Gastroesophageal sphincter (tissue), 4 donors: ENCODE results near the gene LDLRAD4. TPM values are rescaled to one million over a fixed set of nuclear protein-coding genes. Genes with fewer than 3 reads are reported as not detected.

Experiments
- ATAC-seq: fragments of 150-250 bp; one replicate; pipeline ENCODE4 v1.9.1; 2016; ENCODE audit warnings: mild to moderate bottlenecking, moderate library complexity
- H3K27ac ChIP-seq, 4 donors: fragments of 200-600 bp; sonication (generic) in 3 of 4; 1 replicate in 3 of 4; 2 replicates in 1 of 4; pipeline ENCODE4 v1.5.1; 2016 to 2019
- H3K27me3 ChIP-seq: fragments of 200-600 bp; sonication (generic); one replicate; pipeline ENCODE4 v1.5.1; 2019
- H3K36me3 ChIP-seq, 2 donors: fragments of 200-600 bp; sonication (generic); one replicate each; pipeline ENCODE4 v1.5.1; 2019; ENCODE audit warnings: control low read depth in 1 of 2
- H3K4me1 ChIP-seq, 3 donors: fragments of 200-600 bp; sonication (generic); 1 replicate in 2 of 3; 2 replicates in 1 of 3; pipeline ENCODE4 v1.5.1; 2016 to 2019; ENCODE audit warnings: control low read depth in 2 of 3
- H3K4me3 ChIP-seq, 2 donors: fragments of 200-600 bp; sonication (generic); one replicate each; pipeline ENCODE4 v1.5.1; 2019; ENCODE audit warnings: mild to moderate bottlenecking in 1 of 2, moderate library complexity in 1 of 2
- H3K9me3 ChIP-seq, 3 donors: fragments of 200-600 bp; sonication (generic); one replicate each; pipeline ENCODE4 v1.5.1; 2017 to 2019; ENCODE audit warnings: control low read depth in 2 of 3
- EP300 ChIP-seq: sonication (generic); formaldehyde crosslinking; IDR thresholded peaks from one replicate; pipeline ENCODE4 v1.6.1; 2017; ENCODE audit warnings: antibody characterized with exemption, mild to moderate bottlenecking
- POLR2A ChIP-seq, 2 donors: fragments of 450-650 bp; IDR thresholded peaks; one replicate each; pipeline ENCODE4 v1.6.1; 2017; ENCODE audit warnings: antibody characterized with exemption in 2 of 2, mild to moderate bottlenecking in 2 of 2, moderate library complexity in 1 of 2
- POLR2AphosphoS5 ChIP-seq: sonication (generic); formaldehyde crosslinking; IDR thresholded peaks from one replicate; pipeline ENCODE4 v1.6.1; 2017; ENCODE audit warnings: antibody characterized with exemption
- WGBS, 2 donors: methylation state at CpG; one replicate each; pipeline ENCODE4 v1.1.5; 2018; ENCODE audit warnings: low coverage in 1 of 2; 5-methylcytosine and 5-hydroxymethylcytosine counted together
- total RNA-seq, 4 donors: library from RNA; depleted of rRNA; stranded (reverse); fragments of >200 nt; gene quantifications; one replicate each; pipeline ENCODE4 v1.1.0, GENCODE V29; 2016
- TF ChIP-seq, protein P1 (sequence below), 4 experiments: fragments of 200-600 bp in 2 of 4; fragments of 450-650 bp in 2 of 4; sonication (generic) in 1 of 4; IDR thresholded peaks; one replicate each; pipeline ENCODE4 v1.5.1; 2017 to 2019; ENCODE audit warnings: antibody characterized with exemption in 4 of 4, mild to moderate bottlenecking in 2 of 4, moderate library complexity in 2 of 4

The LDLRAD4 gene
- total RNA-seq, 4 donors from 2014 or later = 28.1 to 85.9 (median 55.2) TPM

DNA sequence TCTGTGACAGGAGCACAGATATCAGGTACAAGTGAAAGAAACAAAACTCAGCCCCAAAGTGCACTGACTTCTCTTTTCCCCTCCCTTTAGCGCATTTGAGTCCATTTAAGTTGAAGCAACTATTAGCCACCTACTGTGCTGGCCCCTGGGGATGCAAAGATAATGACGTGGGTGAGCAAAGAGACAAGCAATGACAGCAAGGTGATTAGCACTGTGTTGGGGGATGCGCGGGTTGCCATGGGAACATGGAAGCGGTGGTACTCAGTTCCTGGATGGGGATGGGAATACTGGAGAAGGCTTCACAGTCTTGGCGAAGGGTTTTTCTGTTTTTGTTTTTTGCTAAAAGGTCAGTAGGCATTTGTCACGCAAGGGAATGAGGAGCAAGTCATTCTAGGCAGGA is 205.8 kb downstream of the LDLRAD4 start:
- 96 to 100% methylated on average over 4 to 5 of the region's 7 CpGs for WGBS, 2 donors
- H3K4me1 ChIP-seq = peaks cover 0 to 48% (median 5%) of the 10 kb centered on the region in 3 donors
- no peaks in the 10 kb centered on the region for H3K27me3 ChIP-seq

DNA sequence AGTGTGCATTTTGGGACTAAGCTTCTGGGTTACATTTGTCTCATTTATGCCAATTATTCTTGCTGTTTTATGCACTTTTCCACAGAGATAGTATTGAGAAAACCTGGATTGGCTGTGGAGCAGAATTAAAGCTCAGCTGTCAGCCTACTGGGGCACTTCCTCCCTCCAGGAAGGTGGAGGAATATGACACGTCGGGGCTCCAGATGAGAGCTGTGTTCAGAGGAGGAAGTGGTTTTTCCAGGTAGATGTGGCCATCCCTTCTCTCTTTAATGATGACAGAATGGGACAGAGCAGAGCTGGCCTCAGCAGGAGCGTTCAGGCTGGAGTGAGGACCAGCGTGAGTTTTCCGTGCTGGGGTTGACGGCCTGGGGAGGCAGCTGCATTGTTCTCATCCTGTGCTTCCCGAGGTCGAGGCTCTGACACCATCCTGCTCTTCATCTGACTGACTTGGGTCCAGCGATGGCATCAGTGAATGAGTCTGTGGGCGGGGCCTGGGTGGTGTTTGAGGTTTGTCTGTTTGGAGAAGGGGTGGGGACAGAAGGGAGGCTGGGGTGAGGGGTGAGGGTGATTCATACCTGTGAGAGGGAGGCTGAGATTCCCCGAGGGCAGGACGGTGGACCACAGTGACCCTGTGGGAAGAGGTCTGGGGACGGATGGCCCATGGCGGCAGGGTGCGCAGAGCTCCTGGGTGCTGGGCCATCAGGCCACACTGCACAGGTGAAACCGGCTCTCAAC is 207.0 kb downstream of the LDLRAD4 start:
- 77 to 88% methylated on average over 4 to 6 of the region's 16 CpGs for WGBS, 2 donors
- H3K27ac ChIP-seq = peak overlapping the region in 1 of 4 donors; percentile 64
- no peak for ATAC-seq
- H3K27me3 ChIP-seq = no peaks in the 10 kb centered on the region
- no peaks in the 10 kb centered on the region for H3K9me3 ChIP-seq
- H3K4me3 ChIP-seq = no peak overlapping the region
- no peak for TF ChIP-seq POLR2AphosphoS5
- TF ChIP-seq, protein P1, sequence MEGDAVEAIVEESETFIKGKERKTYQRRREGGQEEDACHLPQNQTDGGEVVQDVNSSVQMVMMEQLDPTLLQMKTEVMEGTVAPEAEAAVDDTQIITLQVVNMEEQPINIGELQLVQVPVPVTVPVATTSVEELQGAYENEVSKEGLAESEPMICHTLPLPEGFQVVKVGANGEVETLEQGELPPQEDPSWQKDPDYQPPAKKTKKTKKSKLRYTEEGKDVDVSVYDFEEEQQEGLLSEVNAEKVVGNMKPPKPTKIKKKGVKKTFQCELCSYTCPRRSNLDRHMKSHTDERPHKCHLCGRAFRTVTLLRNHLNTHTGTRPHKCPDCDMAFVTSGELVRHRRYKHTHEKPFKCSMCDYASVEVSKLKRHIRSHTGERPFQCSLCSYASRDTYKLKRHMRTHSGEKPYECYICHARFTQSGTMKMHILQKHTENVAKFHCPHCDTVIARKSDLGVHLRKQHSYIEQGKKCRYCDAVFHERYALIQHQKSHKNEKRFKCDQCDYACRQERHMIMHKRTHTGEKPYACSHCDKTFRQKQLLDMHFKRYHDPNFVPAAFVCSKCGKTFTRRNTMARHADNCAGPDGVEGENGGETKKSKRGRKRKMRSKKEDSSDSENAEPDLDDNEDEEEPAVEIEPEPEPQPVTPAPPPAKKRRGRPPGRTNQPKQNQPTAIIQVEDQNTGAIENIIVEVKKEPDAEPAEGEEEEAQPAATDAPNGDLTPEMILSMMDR (IDR thresholded peaks at IDR 0.05) = no peak
- no peak for TF ChIP-seq POLR2A (IDR thresholded peaks at IDR 0.05)
- no peak for TF ChIP-seq EP300
- H3K4me1 ChIP-seq = peaks cover 0 to 48% (median 5%) of the 10 kb centered on the region in 3 donors
- no peaks in the 10 kb centered on the region for H3K36me3 ChIP-seq

More for the DNA sequence above, 205.8 kb downstream of the LDLRAD4 start:
- Histone ChIP-seq H3K36me3 (no peaks in the 10 kb centered on the region), H3K4me3 (no peak overlapping the region), H3K27ac (no peak overlapping the region), H3K9me3 (no peaks in the 10 kb centered on the region)
- no peak for ATAC-seq
- no peak for TF ChIP-seq POLR2A (IDR thresholded peaks at IDR 0.05)
- TF ChIP-seq, protein P1 (IDR thresholded peaks at IDR 0.05) = no peak

DNA sequence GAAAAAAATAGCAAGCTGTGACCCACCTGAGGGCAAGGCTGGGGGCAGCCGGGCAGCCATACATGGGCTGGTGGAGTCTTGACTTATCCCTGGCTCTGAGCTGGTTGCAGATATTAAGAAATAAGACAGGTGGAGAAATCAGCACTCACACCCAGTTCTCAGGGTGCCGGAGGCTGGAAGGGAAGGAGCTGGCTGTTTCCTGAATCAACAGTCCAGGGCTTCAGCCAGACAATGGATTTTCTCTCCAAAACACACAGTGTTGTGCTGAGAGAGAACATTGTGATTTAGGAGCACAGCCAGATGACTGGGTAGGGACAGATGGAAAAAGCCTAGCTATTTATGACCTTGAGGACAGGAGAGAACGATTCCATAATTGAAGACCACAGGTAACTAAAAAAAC is 208.8 kb downstream of the LDLRAD4 start:
- H3K4me3 ChIP-seq = no peak overlapping the region
- ATAC-seq = peak; percentile 84
- peaks cover 0 to 37% (median 5%) of the 10 kb centered on the region in 3 donors for H3K4me1 ChIP-seq
- TF ChIP-seq EP300 = no peak
- H3K27me3 ChIP-seq = no peaks in the 10 kb centered on the region
- H3K27ac ChIP-seq = peak overlapping the region in 3 of 4 donors; percentile 53 to 69 (median 64)
- no peaks in the 10 kb centered on the region for H3K36me3 ChIP-seq
- H3K9me3 ChIP-seq = no peaks in the 10 kb centered on the region
- 40 to 46% methylated on average over 3 of the region's 3 CpGs for WGBS, 2 donors

DNA sequence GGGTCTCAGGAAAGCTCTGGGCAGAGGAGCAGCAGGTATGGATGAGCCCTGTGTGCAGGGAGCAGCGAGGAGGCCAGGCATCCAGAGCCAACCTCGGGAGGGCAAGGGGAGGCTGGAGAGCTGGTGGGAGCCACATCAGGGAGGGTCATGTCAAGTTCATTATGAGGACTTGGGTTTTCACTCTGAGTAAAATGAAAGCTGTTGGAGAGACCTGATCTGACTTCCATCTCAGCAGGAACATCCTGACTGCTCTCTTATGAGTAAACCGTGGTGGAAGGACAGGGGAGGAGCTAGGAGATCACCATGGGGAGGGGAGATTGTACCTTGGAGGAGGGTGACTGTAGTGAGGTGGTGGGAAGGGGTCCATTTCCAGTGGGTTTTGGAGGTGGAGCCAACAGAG is 209.8 kb downstream of the LDLRAD4 start:
- Histone ChIP-seq H3K9me3 (no peaks in the 10 kb centered on the region), H3K36me3 (no peaks in the 10 kb centered on the region), H3K4me3 (no peak overlapping the region), H3K4me1 (peaks cover 0 to 34% (median 5%) of the 10 kb centered on the region in 3 donors), H3K27me3 (no peaks in the 10 kb centered on the region), H3K27ac (peak overlapping the region in 2 of 4 donors; percentile 24 to 64)
- ATAC-seq = no peak
- TF ChIP-seq EP300 = no peak
- TF ChIP-seq POLR2A (IDR thresholded peaks at IDR 0.05) = no peak
- TF ChIP-seq, protein P1 (IDR thresholded peaks at IDR 0.05) = no peak
- TF ChIP-seq POLR2AphosphoS5 = no peak
- 63 to 79% methylated on average over 2 of the region's 3 CpGs for WGBS, 2 donors

DNA sequence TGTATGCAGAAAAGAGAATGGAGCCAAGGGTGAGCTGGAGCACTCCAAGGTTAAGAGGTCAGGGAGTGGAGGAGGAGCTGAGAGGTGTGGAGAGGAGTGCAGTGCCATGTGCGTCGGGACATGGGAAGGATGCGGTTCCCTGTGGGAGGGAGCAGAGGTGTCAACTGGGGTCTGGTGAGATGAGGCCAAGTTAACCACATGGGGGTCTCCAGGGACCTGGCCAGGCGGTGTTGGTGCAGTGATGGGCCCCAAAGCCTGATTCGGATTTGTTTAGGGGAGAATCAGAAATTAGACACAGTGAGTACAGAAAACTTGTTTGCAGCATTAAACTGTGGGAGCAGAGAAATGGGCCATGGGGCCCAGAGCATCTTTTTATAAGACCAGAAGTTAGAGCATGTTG is 210.5 kb downstream of the LDLRAD4 start:
- H3K4me1 ChIP-seq = peaks cover 0 to 41% (median 5%) of the 10 kb centered on the region in 3 donors
- no peak for TF ChIP-seq POLR2A (IDR thresholded peaks at IDR 0.05)
- TF ChIP-seq POLR2AphosphoS5 = no peak
- no peak for TF ChIP-seq EP300
- TF ChIP-seq, protein P1 (IDR thresholded peaks at IDR 0.05) = no peak
- no peaks in the 10 kb centered on the region for H3K27me3 ChIP-seq
- ATAC-seq = no peak
- H3K9me3 ChIP-seq = no peaks in the 10 kb centered on the region
- H3K4me3 ChIP-seq = no peak overlapping the region
- 86 to 95% methylated on average over 3 to 5 of the region's 5 CpGs for WGBS, 2 donors
- no peaks in the 10 kb centered on the region for H3K36me3 ChIP-seq
- H3K27ac ChIP-seq = no peak overlapping the region
